Spleen (tissue), 7 donors: ENCODE measurements around the gene HOXD12.

Experiments used
- CTCF ChIP-seq, 11 experiments: fragments of 200-600 bp in 7 of 11; fragments of 450-650 bp in 4 of 11; sonication (generic) in 4 of 11; IDR thresholded peaks in 8 of 11; conservative IDR thresholded peaks in 3 of 11; 1 replicate in 7 of 11; 2 replicates in 4 of 11; pipeline versions ENCODE4 v1.4.0 to v1.8.0; 2016 to 2021; ENCODE audit warnings: antibody characterized with exemption in 11 of 11, inconsistent platforms in 4 of 11, mild to moderate bottlenecking in 1 of 11
- POLR2AphosphoS5 ChIP-seq, 3 donors: sonication (generic); formaldehyde crosslinking; IDR thresholded peaks; one replicate each; pipeline ENCODE4 v1.5.1; 2017; ENCODE audit warnings: antibody characterized with exemption in 3 of 3
- donor health status: DM: no; HTN: no; CAD: no; lungs with moderate emphysema.
- donor health status: DM: no; HTN: no; CAD: no.
- donor health status: DM: no; HTN: no; CAD: no.

GRCh38 chr2:176137252-176137580, 37.6 kb downstream of the HOXD12 start:
- TF ChIP-seq CTCF (IDR thresholded peaks at IDR 0.05 in 8 of 11, conservative IDR thresholded peaks at IDR 0.05 in 3 of 11) = no peak
- no peak for TF ChIP-seq POLR2AphosphoS5 (IDR thresholded peaks at IDR 0.05)
